Breast epithelium (tissue), 3 donors: ENCODE measurements around the gene EPS8L1.

Experiments
- POLR2A ChIP-seq: fragments of 450-650 bp; IDR thresholded peaks from one replicate; pipeline ENCODE4 v1.6.1; 2016; ENCODE audit warnings: antibody characterized with exemption, mild to moderate bottlenecking, moderate library complexity
- TF ChIP-seq, protein P1 (sequence below), 3 donors: fragments of 450-650 bp; IDR thresholded peaks; one replicate each; pipeline ENCODE4 v1.5.1; 2016 to 2017; ENCODE audit warnings: antibody characterized with exemption in 3 of 3, mild to moderate bottlenecking in 3 of 3, moderate library complexity in 3 of 3

DNA sequence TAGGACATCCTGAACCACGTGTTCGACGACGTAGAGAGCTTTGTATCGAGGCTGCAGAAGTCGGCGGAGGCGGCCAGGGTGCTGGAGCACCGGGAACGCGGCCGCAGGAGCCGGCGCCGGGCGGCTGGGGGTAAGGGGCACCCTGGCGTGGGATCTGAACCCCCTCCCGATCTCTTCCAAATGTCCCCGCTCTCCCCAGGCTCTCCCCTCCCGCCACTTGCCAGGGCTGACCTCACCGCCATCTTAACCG, 6.0 kb downstream of the EPS8L1 start:
- TF ChIP-seq, protein P1, sequence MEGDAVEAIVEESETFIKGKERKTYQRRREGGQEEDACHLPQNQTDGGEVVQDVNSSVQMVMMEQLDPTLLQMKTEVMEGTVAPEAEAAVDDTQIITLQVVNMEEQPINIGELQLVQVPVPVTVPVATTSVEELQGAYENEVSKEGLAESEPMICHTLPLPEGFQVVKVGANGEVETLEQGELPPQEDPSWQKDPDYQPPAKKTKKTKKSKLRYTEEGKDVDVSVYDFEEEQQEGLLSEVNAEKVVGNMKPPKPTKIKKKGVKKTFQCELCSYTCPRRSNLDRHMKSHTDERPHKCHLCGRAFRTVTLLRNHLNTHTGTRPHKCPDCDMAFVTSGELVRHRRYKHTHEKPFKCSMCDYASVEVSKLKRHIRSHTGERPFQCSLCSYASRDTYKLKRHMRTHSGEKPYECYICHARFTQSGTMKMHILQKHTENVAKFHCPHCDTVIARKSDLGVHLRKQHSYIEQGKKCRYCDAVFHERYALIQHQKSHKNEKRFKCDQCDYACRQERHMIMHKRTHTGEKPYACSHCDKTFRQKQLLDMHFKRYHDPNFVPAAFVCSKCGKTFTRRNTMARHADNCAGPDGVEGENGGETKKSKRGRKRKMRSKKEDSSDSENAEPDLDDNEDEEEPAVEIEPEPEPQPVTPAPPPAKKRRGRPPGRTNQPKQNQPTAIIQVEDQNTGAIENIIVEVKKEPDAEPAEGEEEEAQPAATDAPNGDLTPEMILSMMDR (IDR thresholded peaks at IDR 0.05), result no peak
- TF ChIP-seq POLR2A, result no peak
